IPS-NIHi11 (cell line): ENCODE results near the gene SLC22A12.
A peak's percentile ranks its signal among the peaks of the same experiment; 100 is the strongest.

ENCODE experiments used
- DNase-seq: peaks from one replicate; pipeline ENCODE4 v3.0.0; 2012; ENCODE audit warnings: mixed read lengths, low spot score

SLC22A12 gene

GRCh38 chr11:64563966-64564365 lies 27.1 kb upstream of the SLC22A12 start:
- no peak for DNase-seq

DNA sequence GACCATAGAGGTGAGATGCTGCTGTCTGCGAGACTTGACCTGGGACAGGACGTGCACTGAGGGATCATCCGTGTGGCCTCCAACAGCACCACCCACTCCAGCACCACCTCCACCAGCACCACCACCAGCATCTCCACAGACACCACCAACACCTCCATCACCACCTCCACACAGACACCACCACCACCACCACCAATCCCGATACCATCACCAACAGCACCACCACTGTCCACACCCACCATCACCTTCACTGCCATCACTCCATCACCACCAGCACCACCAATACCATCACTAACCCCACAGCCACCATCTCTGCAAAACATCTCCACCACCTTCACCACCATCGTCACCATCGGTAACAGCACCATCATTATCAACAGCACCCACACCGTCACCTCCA lies 26.6 kb upstream of the SLC22A12 start:
- DNase-seq, result no peak

GRCh38 chr11:64564947-64565889 lies 25.8 kb upstream of the SLC22A12 start:
- DNase-seq, result peak; percentile 77

- DNase-seq, result peak; percentile 83
Observed at GRCh38 chr11:64566042-64566914, 24.7 kb upstream of the SLC22A12 start.

- DNase-seq, result no peak
Observed at GRCh38 chr11:64566915-64567891, 23.8 kb upstream of the SLC22A12 start.

DNA sequence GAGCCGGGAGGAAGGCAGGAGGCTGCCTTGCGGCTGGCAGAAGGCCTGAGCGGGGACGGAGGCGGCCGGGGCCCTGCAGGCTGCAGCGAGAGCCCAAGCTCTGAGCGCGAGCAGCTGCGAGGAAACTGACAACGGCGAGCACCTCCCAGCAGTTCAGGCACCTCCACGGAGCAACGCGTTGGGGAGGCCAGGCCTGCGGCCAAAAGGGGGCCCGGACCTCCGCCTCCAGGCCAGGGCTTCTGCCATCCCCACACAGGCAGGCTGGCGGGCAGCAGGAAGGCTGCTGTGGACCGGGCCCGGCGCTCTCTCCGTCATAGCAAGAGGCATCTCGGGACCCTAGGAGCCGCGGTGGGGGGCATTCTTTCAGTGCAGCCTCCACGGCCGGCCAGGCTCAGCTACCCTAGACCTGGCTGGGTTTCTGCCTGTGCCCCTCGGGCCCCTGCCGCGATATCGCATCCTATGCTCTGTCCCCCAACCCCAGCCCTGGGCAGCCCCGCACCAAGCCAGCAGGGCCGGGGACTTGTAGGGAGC lies 22.9 kb upstream of the SLC22A12 start:
- no peak for DNase-seq

DNA sequence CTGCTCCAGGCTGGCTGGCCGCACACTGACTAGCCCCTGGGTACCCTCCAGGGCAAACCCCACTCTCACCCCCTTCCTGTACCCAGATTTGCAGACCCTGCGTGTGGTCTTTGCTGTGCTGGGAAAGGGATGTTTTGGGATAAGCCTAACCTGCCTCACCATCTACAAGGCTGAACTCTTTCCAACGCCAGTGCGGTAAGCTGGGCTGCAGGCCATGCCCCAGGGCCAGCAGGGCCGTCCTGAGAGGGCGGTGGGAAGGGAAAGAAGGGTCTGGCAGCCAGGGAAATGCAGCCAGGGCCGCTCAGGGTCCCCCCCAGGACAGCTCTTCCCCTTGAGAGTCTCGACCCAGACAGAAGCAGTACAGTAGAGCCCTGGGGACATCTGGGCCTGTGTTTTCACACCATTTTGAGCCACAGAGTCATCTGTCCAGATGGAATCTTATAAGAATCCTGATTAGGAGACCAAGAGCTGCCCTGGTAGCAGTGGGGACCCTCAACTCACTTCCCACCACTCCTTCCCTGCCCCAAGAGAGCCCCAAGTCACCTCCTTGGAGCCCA lies 22.4 kb upstream of the SLC22A12 start:
- no peak for DNase-seq

DNA sequence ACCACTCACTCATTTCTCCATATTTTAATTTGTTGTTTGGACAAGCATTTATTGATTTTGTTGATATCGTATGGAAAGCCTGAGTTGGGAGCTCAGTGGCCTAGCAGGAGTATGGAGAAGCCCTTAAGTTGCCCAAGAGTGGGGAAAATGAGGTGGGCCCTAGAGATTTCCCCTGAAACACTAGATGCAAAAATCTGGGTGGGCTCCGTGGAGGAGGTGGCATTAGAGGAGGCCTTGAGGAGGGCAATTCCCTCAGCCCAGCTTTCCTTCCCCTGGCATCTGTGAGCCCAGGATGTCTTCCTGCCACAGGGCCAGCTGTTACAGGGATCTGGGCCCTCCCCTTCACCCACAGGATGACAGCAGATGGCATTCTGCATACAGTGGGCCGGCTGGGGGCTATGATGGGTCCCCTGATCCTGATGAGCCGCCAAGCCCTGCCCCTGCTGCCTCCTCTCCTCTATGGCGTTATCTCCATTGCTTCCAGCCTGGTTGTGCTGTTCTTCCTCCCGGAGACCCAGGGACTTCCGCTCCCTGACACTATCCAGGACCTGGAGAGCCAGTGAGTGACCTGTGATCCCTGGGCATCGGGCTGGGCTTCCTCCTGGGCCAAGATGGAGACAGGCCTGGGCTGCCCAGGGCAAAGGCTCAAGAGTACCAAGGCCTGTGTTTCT lies 21.6 kb upstream of the SLC22A12 start:
- no peak for DNase-seq

DNA sequence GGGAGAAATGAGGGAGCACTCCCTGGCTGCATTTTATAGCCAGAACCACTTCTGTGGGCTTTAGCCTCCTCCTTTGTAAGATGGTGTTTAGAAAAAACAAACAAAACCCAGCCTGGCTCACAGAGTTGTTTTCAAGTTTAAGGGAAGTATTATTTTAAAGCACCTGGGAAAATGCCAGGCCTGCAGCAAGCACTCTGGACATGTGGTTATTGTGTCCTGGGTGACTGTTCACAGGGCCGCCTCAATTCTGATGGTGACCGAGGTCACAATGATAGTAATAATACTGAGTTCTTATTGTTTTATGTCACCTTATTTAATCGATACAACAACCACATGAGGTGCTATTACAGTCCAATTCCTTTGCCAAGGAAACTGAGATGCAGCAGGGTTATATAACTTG lies 20.7 kb upstream of the SLC22A12 start:
- DNase-seq, result no peak

GRCh38 chr11:64571050-64571409 lies 20.0 kb upstream of the SLC22A12 start:
- no peak for DNase-seq

GRCh38 chr11:64571410-64572091 lies 19.5 kb upstream of the SLC22A12 start:
- DNase-seq, result peak; percentile 63

DNA sequence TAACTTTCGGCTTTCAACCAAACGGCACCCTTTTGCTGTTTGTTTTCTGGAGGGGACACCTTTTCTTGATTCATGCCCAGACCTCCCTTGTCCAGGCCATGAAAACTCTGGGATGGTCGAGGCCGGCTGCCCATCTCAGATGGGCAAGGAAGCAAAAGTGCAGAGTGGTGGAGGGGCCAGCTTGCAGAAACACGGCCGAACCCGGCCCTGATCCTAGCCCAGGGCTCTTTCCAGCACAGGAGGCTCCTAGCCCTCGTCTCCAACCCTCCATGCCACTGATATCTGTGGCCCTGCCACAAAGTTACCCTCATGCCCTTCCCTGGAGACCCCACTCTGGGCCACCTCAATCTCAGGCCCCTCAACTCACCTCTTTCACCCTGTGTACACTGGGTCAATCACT lies 18.9 kb upstream of the SLC22A12 start:
- DNase-seq, result no peak

DNA sequence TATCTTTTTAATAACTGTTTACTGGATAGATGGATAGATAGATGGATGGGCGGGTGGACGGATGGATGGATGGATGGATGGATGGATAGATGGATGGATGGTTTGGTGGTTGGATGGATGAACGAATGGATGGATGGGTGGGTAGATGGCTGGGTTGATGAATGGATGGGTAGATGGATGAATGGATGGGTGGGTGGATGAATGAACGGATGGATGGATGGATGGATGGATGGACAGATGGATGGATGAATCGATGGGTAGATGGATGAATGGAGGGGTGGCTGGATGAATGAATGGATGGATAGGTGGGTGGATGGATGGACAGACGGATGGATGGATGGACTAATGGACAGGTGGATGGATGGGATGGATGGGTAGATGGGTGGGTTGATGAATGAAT lies 13.8 kb upstream of the SLC22A12 start:
- DNase-seq, result no peak

DNA sequence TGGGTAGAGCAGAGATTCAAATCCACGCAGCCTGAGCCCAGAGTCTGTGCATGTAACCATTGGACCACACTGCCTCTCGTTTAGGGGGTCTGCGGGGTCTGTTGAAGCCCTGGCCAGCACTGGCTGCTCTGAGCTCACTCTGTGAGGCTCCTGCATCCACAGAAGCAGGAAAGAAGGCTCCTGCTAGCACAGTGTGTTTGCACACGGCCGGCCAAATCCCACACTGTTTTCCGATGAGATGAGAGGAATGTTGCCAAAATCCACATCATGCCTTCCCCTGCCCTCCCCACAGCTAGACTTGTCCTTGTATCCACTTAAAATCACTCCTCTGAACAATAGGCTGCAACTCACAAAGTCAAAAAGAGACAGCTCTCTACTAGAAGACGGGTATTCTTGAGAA lies 10.6 kb upstream of the SLC22A12 start:
- DNase-seq, result no peak

DNA sequence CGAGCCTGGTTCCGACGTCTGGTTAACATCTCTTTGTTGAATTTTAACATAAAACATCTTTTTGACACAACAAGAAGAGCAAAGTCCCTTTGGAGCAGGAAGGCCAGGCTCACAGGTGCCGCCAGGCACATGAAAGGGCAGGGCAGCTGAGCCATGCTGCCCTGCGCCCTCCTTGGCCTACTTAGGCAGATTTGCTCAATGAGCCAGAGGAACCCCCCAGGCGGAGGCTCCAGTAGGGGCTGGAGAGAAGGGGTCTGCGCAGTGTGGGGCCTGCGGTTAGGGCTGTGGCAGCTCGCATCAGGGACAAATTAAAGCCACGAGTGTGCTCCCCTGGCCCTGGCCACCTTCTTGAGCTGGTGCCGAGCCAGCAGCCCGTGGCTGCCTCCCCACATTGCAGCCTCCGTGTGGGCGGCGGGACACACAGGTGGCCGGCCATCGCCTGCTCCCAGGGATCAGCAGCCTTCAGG lies 9.9 kb upstream of the SLC22A12 start:
- DNase-seq, result no peak

DNA sequence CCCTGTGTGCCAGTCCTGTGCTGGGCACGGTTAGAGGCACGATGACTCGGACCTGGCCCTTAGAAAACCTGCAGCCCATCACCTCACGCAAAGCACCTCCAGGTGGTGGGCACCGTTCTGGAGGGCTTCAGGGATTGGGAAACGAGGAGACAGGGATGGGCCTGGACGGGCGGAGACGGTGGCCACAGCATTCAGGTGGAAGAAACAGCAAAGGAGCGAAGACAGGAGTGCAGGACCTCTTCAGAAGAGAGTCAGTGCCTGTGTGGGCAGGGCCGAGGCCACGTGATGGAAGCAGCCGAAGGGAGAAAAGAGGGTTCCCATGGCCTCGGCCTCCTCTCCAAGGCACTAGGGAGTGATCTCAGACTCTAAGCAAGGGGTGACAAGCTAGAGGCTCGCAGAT lies 8.1 kb upstream of the SLC22A12 start:
- no peak for DNase-seq

GRCh38 chr11:64583296-64584262 lies 7.4 kb upstream of the SLC22A12 start:
- DNase-seq, result no peak

DNA sequence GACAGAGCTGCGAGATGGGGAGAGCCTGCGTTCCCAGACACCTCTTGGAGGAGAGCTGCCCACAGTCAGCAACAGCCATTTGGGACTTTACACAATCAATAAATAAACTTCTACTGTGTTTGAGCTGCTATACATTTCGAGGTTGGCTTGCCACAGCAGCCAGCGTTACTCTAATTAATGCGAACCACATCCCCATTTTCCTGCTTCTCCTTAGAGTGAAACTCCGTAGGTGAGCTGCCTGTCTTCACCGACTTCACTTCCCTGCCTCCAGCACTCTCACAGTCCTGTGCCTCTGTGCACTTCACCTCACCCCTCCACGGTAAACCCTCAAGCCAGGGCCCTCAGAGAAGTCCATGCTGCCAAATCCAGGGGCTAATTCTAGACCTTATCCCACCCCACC lies 5.9 kb upstream of the SLC22A12 start:
- no peak for DNase-seq

DNA sequence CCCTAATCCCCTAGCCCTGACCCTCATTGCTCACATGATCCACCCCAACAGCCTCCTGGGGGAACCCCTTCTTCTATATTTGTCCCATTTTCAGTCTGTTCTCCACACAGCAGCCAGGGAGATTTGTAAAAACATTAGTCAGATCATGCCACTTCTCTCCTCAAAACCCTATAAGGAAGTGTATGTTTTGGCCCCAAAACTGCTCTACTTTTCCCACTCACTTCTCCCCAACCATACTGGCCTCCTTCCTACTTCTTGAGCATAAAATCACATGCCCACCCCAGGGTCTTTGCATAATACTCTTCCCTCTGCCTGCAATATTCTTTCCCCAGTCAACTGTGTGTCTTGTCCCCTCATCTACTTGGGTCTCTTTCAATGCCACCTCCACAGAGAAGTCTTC lies 4.7 kb upstream of the SLC22A12 start:
- no peak for DNase-seq
